CD4-positive, alpha-beta memory T cell (primary cell): ENCODE measurements around the gene FBXO46. TPM values are rescaled to one million over a fixed set of nuclear protein-coding genes. Genes with fewer than 3 reads are reported as not detected.

ENCODE experiments used
- CTCF ChIA-PET: fragments of 350-600 bp; sonication (Branson Sonifier 250); formaldehyde crosslinking; loops from one replicate; lab custom pipeline; 2021; ENCODE audit warnings: inconsistent platforms; ENCODE audit not compliant: partially characterized antibody; lab: Charles Lee
- POLR2A ChIA-PET: fragments of 350-600 bp; sonication (Branson Sonifier 250); formaldehyde crosslinking; loops from one replicate; lab custom pipeline; 2021; ENCODE audit not compliant: partially characterized antibody; lab: Charles Lee
- DNase-seq, 5 donors: peaks; one replicate each; pipeline versions ENCODE4 v3.0.0 to v3.0.0-alpha.2; 2020 to 2022; ENCODE audit warnings: mixed read lengths in 1 of 5
- H3K27ac ChIP-seq: one replicate; pipeline ENCODE4 v1.7.0; 2013; ENCODE audit warnings: low read depth, low read length
- H3K27me3 ChIP-seq: 2 replicates; pipeline ENCODE4 v1.7.0; 2013; ENCODE audit warnings: mild to moderate bottlenecking, low read length, moderate library complexity; ENCODE audit not compliant: insufficient read depth
- H3K36me3 ChIP-seq: 2 replicates; pipeline ENCODE4 v1.7.0; 2013; ENCODE audit warnings: mild to moderate bottlenecking, low read length, moderate library complexity; ENCODE audit not compliant: insufficient read depth
- H3K4me1 ChIP-seq: 2 replicates; pipeline ENCODE4 v1.7.0; 2013; ENCODE audit warnings: mild to moderate bottlenecking, low read length, moderate library complexity; ENCODE audit not compliant: insufficient read depth
- H3K4me3 ChIP-seq, 2 donors: one replicate each; pipeline ENCODE4 v1.7.0; 2013; ENCODE audit warnings: low read length in 2 of 2, mild to moderate bottlenecking in 1 of 2
- H3K9me3 ChIP-seq, 2 donors: one replicate each; pipeline ENCODE4 v1.7.0; 2013; ENCODE audit warnings: low read length in 2 of 2, control low read depth in 1 of 2; ENCODE audit not compliant: control insufficient read depth in 1 of 2
- H3K27ac Mint-ChIP-seq, 7 donors: one replicate each; pipeline ENCODE4 v1.8.0; 2020 to 2021; ENCODE audit warnings: mixed read lengths in 7 of 7, mild to moderate bottlenecking in 6 of 7, inconsistent platforms in 3 of 7, moderate library complexity in 3 of 7
- H3K27me3 Mint-ChIP-seq, 2 donors: one replicate each; pipeline ENCODE4 v1.8.0; 2020 to 2021; ENCODE audit warnings: mixed read lengths in 2 of 2
- H3K36me3 Mint-ChIP-seq, 2 donors: one replicate each; pipeline ENCODE4 v1.8.0; 2020 to 2021; ENCODE audit warnings: mixed read lengths in 2 of 2, inconsistent platforms in 1 of 2, mild to moderate bottlenecking in 1 of 2
- H3K4me1 Mint-ChIP-seq, 4 donors: one replicate each; pipeline ENCODE4 v1.8.0; 2020 to 2021; ENCODE audit warnings: mixed read lengths in 4 of 4, mild to moderate bottlenecking in 1 of 4
- H3K4me3 Mint-ChIP-seq, 8 donors: one replicate each; pipeline ENCODE4 v1.8.0; 2020 to 2021; ENCODE audit warnings: mixed read lengths in 8 of 8, mild to moderate bottlenecking in 7 of 8, moderate library complexity in 6 of 8, inconsistent platforms in 3 of 8
- H3K9me3 Mint-ChIP-seq, 8 donors: one replicate each; pipeline ENCODE4 v1.8.0; 2020 to 2021; ENCODE audit warnings: mixed read lengths in 8 of 8, mild to moderate bottlenecking in 5 of 8, inconsistent platforms in 3 of 8, moderate library complexity in 1 of 8
- intact Hi-C: fragments of 100-400 bp; cut with micrococcal nuclease; formaldehyde crosslinking; loops from one replicate; pipeline ENCODE4 v1.15.1; 2023
- polyA plus RNA-seq, 2 donors: library from polyadenylated mRNA; unstranded; fragments of 300-500 nt; fragmentation: Illumina TruSeq; gene quantifications; one replicate each; pipeline ENCODE4 v1.2.3, GENCODE V29; 2021
- total RNA-seq, 2 experiments: library from RNA; stranded (reverse); gene quantifications; one replicate each; pipeline ENCODE4 v1.2.3, GENCODE V29; 2021

The FBXO46 gene
- total and polyA plus RNA-seq, 4 experiments from 2014 or later: 3.7 to 37.3 (median 25.1) TPM

GRCh38 chr19:45677351-45678230, 53.1 kb downstream of the FBXO46 start:
- Histone ChIP-seq H3K27me3 (no peaks in the 10 kb centered on the region), H3K27ac (no peak overlapping the region), H3K4me3 (peak overlapping the region in 1 of 2 donors; percentile 27), H3K9me3 (no peaks in the 10 kb centered on the region), H3K4me1 (peaks cover 26% of the 10 kb centered on the region), H3K36me3 (no peaks in the 10 kb centered on the region)
- POLR2A ChIA-PET: interaction anchor here (0.7 to 8.6 kb wide), 8 partner anchors 9 to 52 kb away, joined by 3 to 57 read pairs (median 4); partner anchors contain the start of genes GIPR, QPCTL and SNRPD2
- Mint-ChIP-seq H3K27me3 (peaks cover 0 to 7% of the 10 kb centered on the region in 2 donors), H3K9me3 (no peaks in the 10 kb centered on the region), H3K27ac (peak overlapping the region in 6 of 7 donors; percentile 69 to 91 (median 74)), H3K4me3 (peak overlapping the region; percentile 83 to 96 (median 88)), H3K4me1 (peaks cover 12 to 28% (median 20%) of the 10 kb centered on the region in 4 donors), H3K36me3 (peaks cover 0 to 5% of the 10 kb centered on the region in 2 donors)
- DNase-seq: peak; percentile 60 to 92 (median 78)
- CTCF ChIA-PET: interaction anchor here (1.0 to 7.8 kb wide), 7 partner anchors 11 to 121 kb away, joined by 3 to 110 read pairs (median 5); partner anchors contain the start of genes QPCTL and SNRPD2
- intact Hi-C loops: loop anchor here (1.0 kb wide), 1 partner anchor 15 kb away; the partner anchor contains the start of gene QPCTL

GRCh38 chr19:45676851-45677263, 53.8 kb downstream of the FBXO46 start:
- no peaks in the 10 kb centered on the region for H3K36me3 ChIP-seq
- Mint-ChIP-seq H3K9me3 (no peaks in the 10 kb centered on the region), H3K4me1 (peaks cover 10 to 26% (median 17%) of the 10 kb centered on the region in 4 donors), H3K4me3 (peak overlapping the region; percentile 65 to 84 (median 77)), H3K27ac (peak overlapping the region in 2 of 7 donors; percentile 31 to 63), H3K27me3 (peaks cover 0 to 8% of the 10 kb centered on the region in 2 donors), H3K36me3 (peaks cover 0 to 2% of the 10 kb centered on the region in 2 donors)
- intact Hi-C loops: loop anchor here (1.0 kb wide), 1 partner anchor 15 kb away; the partner anchor contains the start of gene QPCTL
- ChIA-PET CTCF (interaction anchor here (1.0 to 7.8 kb wide), 7 partner anchors 11 to 122 kb away, joined by 3 to 110 read pairs (median 5); partner anchors contain the start of genes QPCTL and SNRPD2), POLR2A (interaction anchor here (0.8 to 8.6 kb wide), 7 partner anchors 8 to 53 kb away, joined by 3 to 57 read pairs (median 5); partner anchors contain the start of genes GIPR, QPCTL and SNRPD2)
- H3K4me3 ChIP-seq: peak overlapping the region in 1 of 2 donors; percentile 55
- H3K27ac ChIP-seq: no peak overlapping the region
- peaks cover 22% of the 10 kb centered on the region for H3K4me1 ChIP-seq
- no peaks in the 10 kb centered on the region for H3K9me3 ChIP-seq
- peak; percentile 42 to 71 (median 46) for DNase-seq
- no peaks in the 10 kb centered on the region for H3K27me3 ChIP-seq

GRCh38 chr19:45674946-45675345, 55.8 kb downstream of the FBXO46 start:
- Mint-ChIP-seq H3K4me3 (peak overlapping the region in 1 of 8 donors; percentile 26), H3K9me3 (no peaks in the 10 kb centered on the region), H3K4me1 (peaks cover 12 to 30% (median 18%) of the 10 kb centered on the region in 4 donors), H3K27ac (peak overlapping the region in 2 of 7 donors; percentile 13 to 35), H3K27me3 (peaks cover 3 to 17% of the 10 kb centered on the region in 2 donors), H3K36me3 (peaks cover 0 to 2% of the 10 kb centered on the region in 2 donors)
- H3K9me3 ChIP-seq: no peaks in the 10 kb centered on the region
- H3K36me3 ChIP-seq: no peaks in the 10 kb centered on the region
- no peak for DNase-seq
- intact Hi-C loops: no loop called here
- H3K27ac ChIP-seq: no peak overlapping the region
- ChIA-PET CTCF (no interaction called here), POLR2A (no interaction called here)
- peaks cover 19% of the 10 kb centered on the region for H3K4me1 ChIP-seq
- H3K27me3 ChIP-seq: no peaks in the 10 kb centered on the region
- H3K4me3 ChIP-seq: no peak overlapping the region

GRCh38 chr19:45670670-45671453, 59.8 kb downstream of the FBXO46 start:
- Histone ChIP-seq H3K27me3 (no peaks in the 10 kb centered on the region), H3K9me3 (no peaks in the 10 kb centered on the region), H3K4me3 (no peak overlapping the region), H3K4me1 (peaks cover 29% of the 10 kb centered on the region), H3K36me3 (no peaks in the 10 kb centered on the region), H3K27ac (no peak overlapping the region)
- Mint-ChIP-seq H3K27ac (peak overlapping the region in 2 of 7 donors; percentile 44 to 65), H3K27me3 (peaks cover 4 to 17% of the 10 kb centered on the region in 2 donors), H3K36me3 (no peaks in the 10 kb centered on the region), H3K4me1 (peaks cover 18 to 37% (median 26%) of the 10 kb centered on the region in 4 donors), H3K9me3 (no peaks in the 10 kb centered on the region), H3K4me3 (peak overlapping the region in 4 of 8 donors; percentile 14 to 56 (median 44))
- ChIA-PET CTCF (interaction anchor here (1.2 to 1.4 kb wide), 2 partner anchors 10 to 23 kb away, joined by 3 to 8 read pairs; no protein-coding TSS in a partner anchor), POLR2A (no interaction called here)
- DNase-seq: peak in 2 of 5 donors; percentile 20 to 44
- intact Hi-C loops: no loop called here

GRCh38 chr19:45668342-45668871, 62.3 kb downstream of the FBXO46 start:
- intact Hi-C loops: loop anchor here (1.0 to 2.0 kb wide), 2 partner anchors 13 to 26 kb away; no protein-coding TSS in a partner anchor
- H3K4me1 ChIP-seq: peaks cover 29% of the 10 kb centered on the region
- peak overlapping the region; percentile 72 to 73 for H3K4me3 ChIP-seq
- Mint-ChIP-seq H3K27me3 (peaks cover 4 to 20% of the 10 kb centered on the region in 2 donors), H3K27ac (peak overlapping the region; percentile 12 to 92 (median 87)), H3K36me3 (no peaks in the 10 kb centered on the region), H3K4me1 (peaks cover 19 to 39% (median 30%) of the 10 kb centered on the region in 4 donors), H3K4me3 (peak overlapping the region; percentile 85 to 94 (median 90)), H3K9me3 (no peaks in the 10 kb centered on the region)
- DNase-seq: peak; percentile 22 to 42 (median 33)
- no peaks in the 10 kb centered on the region for H3K9me3 ChIP-seq
- no peaks in the 10 kb centered on the region for H3K27me3 ChIP-seq
- ChIA-PET POLR2A (interaction anchor here (1.0 to 2.8 kb wide), 7 partner anchors 10 to 234 kb away, joined by 3 to 19 read pairs (median 5); partner anchors contain the start of genes MYPOP, QPCTL and SNRPD2), CTCF (interaction anchor here (0.6 to 1.4 kb wide), 3 partner anchors 10 to 182 kb away, joined by 3 to 4 read pairs (median 4); no protein-coding TSS in a partner anchor)
- no peak overlapping the region for H3K27ac ChIP-seq
- H3K36me3 ChIP-seq: no peaks in the 10 kb centered on the region
